RWPE2 (cell line): ENCODE results near the gene IMPDH1.

Experiments used
- ATAC-seq: fragments of 200-7000 bp; cut with Tn5 transposase; 3 replicates; pipeline ENCODE4 v1.9.1; 2021; ENCODE audit warnings: low read depth
- DNase-seq: peaks from one replicate; pipeline ENCODE4 v3.0.0-alpha.2; 2020; ENCODE audit warnings: low spot score
- H3K27ac ChIP-seq: fragments of 450-650 bp; 2 replicates; pipeline ENCODE4 v1.5.1; 2017; ENCODE audit warnings: mild to moderate bottlenecking; ENCODE audit not compliant: poor library complexity, severe bottlenecking
- H3K27me3 ChIP-seq: fragments of 250-450 bp; sonication (Bioruptor Pico); 2 replicates; pipeline ENCODE4 v1.5.1; 2021; ENCODE audit warnings: mild to moderate bottlenecking, moderate library complexity; ENCODE audit not compliant: insufficient read depth, poor library complexity, severe bottlenecking
- H3K36me3 ChIP-seq: fragments of 250-450 bp; sonication (Bioruptor Pico); 2 replicates; pipeline ENCODE4 v1.5.1; 2020; ENCODE audit warnings: low read depth, mild to moderate bottlenecking, moderate library complexity
- H3K4me1 ChIP-seq: fragments of 250-450 bp; sonication (Bioruptor Pico); 2 replicates; pipeline ENCODE4 v1.5.1; 2021; ENCODE audit warnings: mild to moderate bottlenecking, moderate library complexity; ENCODE audit not compliant: insufficient read depth, poor library complexity, severe bottlenecking
- H3K4me3 ChIP-seq: fragments of 250-450 bp; sonication (Bioruptor Pico); 2 replicates; pipeline ENCODE4 v1.5.1; 2021; ENCODE audit warnings: mild to moderate bottlenecking, moderate library complexity; ENCODE audit not compliant: severe bottlenecking
- H3K9me3 ChIP-seq: fragments of 250-450 bp; sonication (Bioruptor Pico); 2 replicates; pipeline ENCODE4 v1.5.1; 2021; ENCODE audit warnings: mild to moderate bottlenecking, moderate library complexity; ENCODE audit not compliant: severe bottlenecking
- TF ChIP-seq, protein P1 (sequence below): fragments of 450-650 bp; IDR thresholded peaks from one replicate; pipeline ENCODE4 v1.5.1; 2017; ENCODE audit warnings: mild to moderate bottlenecking, moderate library complexity; ENCODE audit not compliant: poor library complexity, severe bottlenecking

IMPDH1 gene

DNA sequence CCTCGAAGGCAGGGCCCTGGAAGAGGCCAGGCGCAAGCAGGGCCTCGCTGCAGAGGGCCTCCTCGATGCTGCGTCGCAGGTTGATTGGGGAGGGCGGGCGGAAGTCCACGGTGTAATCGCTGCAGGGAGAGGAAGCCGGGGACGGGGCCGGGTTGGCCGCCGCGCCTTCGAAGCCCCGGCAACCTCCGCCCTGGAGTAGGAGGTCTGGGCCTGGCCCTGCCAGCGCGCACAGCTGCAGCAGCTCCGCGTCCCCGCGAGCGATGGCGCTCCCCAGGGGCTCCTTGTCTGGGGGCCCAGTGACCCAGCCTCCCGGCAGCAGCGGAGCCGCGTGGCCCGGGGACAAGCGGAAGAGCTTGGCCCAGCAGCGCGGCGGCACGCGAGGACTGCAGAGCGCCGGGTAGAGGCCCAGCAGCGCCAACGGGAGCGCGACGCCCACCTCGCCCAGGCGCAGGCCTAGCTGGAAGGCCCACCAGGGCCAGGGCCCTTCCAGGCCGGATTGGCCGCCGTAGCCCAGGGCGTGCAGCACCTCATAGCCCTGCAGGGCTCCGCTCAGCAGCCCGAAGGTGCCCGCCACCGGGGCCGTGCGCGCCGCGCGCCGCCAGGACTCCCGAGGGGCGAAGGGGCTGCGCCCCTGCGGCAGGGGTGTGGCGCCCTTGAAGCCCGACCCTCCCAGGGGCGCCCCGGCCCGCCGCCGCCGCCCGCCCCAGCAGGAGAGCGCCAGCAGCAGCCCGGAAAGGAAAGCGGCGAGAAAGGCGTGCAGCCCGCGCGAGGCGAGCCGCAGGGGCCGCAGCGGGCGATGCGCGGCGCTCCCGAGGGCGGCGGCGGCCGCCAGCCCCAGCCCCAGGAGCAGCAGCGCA, 58.3 kb downstream of the IMPDH1 start:
- Histone ChIP-seq H3K9me3 (no peaks in the 10 kb centered on the region), H3K4me3 (peak overlapping the region; percentile 12), H3K36me3 (no peaks in the 10 kb centered on the region), H3K27ac (no peak overlapping the region), H3K4me1 (no peaks in the 10 kb centered on the region), H3K27me3 (peaks cover 22% of the 10 kb centered on the region)
- no peak for DNase-seq
- no peak for ATAC-seq
- TF ChIP-seq, protein P1, sequence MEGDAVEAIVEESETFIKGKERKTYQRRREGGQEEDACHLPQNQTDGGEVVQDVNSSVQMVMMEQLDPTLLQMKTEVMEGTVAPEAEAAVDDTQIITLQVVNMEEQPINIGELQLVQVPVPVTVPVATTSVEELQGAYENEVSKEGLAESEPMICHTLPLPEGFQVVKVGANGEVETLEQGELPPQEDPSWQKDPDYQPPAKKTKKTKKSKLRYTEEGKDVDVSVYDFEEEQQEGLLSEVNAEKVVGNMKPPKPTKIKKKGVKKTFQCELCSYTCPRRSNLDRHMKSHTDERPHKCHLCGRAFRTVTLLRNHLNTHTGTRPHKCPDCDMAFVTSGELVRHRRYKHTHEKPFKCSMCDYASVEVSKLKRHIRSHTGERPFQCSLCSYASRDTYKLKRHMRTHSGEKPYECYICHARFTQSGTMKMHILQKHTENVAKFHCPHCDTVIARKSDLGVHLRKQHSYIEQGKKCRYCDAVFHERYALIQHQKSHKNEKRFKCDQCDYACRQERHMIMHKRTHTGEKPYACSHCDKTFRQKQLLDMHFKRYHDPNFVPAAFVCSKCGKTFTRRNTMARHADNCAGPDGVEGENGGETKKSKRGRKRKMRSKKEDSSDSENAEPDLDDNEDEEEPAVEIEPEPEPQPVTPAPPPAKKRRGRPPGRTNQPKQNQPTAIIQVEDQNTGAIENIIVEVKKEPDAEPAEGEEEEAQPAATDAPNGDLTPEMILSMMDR = no peak

DNA sequence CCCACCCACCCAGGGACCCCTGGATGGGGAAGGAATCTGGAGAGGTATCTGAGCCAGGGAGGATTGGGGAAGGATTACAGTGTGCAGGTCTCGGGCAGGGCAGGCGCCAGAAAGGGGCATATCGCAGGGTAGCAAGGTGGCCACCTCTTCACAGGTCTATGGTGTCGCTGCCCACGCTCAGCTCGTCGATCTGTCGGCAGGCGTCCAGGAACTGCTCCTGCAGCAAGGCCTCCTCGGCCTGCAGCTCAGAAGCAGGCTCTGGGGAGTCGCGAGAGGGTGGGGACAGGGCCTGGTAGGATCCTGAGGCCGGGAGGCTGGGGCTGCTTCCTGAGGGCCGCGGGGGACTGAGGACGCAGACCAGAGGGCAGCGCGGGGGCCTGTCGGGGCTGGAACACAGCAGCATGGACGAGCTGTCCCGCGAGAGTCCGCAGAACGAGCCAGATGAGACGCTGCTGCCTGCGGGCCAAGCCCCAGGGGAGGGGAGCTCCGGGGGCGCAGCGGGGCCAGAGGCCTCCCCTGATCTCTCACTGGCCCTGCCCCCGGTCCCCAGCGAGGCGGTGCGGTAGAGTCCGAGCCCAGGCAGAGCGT, 59.0 kb downstream of the IMPDH1 start:
- ATAC-seq (no peak), DNase-seq (no peak)
- Histone ChIP-seq H3K27ac (no peak overlapping the region), H3K4me3 (no peak overlapping the region), H3K36me3 (no peaks in the 10 kb centered on the region), H3K4me1 (no peaks in the 10 kb centered on the region), H3K9me3 (no peaks in the 10 kb centered on the region), H3K27me3 (peaks cover 22% of the 10 kb centered on the region)
- TF ChIP-seq, protein P1 = no peak

DNA sequence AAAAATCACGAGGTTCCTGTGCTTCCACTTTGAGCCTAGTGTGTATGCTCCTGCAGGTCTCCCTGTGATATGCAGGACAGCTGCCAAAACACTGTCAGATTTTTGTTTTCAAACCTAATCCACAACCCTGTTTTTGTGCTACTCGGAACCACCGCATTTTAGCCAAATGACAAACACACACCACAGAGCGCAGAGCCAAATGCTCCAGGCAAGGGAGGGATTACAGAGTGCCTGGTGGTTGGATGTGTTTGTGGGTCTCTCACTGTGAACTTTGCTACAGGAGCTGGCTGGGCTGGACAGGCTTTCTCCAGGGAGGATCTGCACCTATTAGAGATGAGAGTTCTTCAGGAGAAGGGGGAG, 60.3 kb downstream of the IMPDH1 start:
- H3K9me3 ChIP-seq = no peaks in the 10 kb centered on the region
- no peak overlapping the region for H3K4me3 ChIP-seq
- no peak overlapping the region for H3K27ac ChIP-seq
- TF ChIP-seq, protein P1 = no peak
- no peaks in the 10 kb centered on the region for H3K36me3 ChIP-seq
- H3K27me3 ChIP-seq = peaks cover 22% of the 10 kb centered on the region
- DNase-seq = no peak
- no peak for ATAC-seq
- no peaks in the 10 kb centered on the region for H3K4me1 ChIP-seq

GRCh38 chr7:128347647-128348097, 62.1 kb downstream of the IMPDH1 start:
- H3K4me3 ChIP-seq = no peak overlapping the region
- H3K9me3 ChIP-seq = no peaks in the 10 kb centered on the region
- H3K27me3 ChIP-seq = peaks cover 16% of the 10 kb centered on the region
- DNase-seq (no peak), ATAC-seq (peak; percentile 51; the same call in 2 of the 3 replicates)
- no peaks in the 10 kb centered on the region for H3K4me1 ChIP-seq
- no peak overlapping the region for H3K27ac ChIP-seq
- no peaks in the 10 kb centered on the region for H3K36me3 ChIP-seq
- TF ChIP-seq, protein P1 = peak; percentile 81

GRCh38 chr7:128344431-128344774, 65.4 kb downstream of the IMPDH1 start:
- no peak overlapping the region for H3K4me3 ChIP-seq

More at GRCh38 chr7:128344431-128344774, 65.4 kb downstream of the IMPDH1 start:
- Histone ChIP-seq H3K27ac (no peak overlapping the region), H3K27me3 (no peaks in the 10 kb centered on the region), H3K36me3 (peaks cover 20% of the 10 kb centered on the region), H3K9me3 (no peaks in the 10 kb centered on the region), H3K4me1 (no peaks in the 10 kb centered on the region)
- TF ChIP-seq, protein P1 = no peak
- ATAC-seq (no peak), DNase-seq (no peak)
